Nephron progenitor cell (in vitro differentiated cells): ENCODE measurements around the gene PROM2.
A peak's percentile ranks its signal among the peaks of the same experiment; 100 is the strongest.

Experiments
- DNase-seq: peaks from one replicate; pipeline ENCODE4 v3.0.0; 2021
- H3K27ac Mint-ChIP-seq: 2 replicates; pipeline ENCODE4 v1.8.0; 2021; ENCODE audit warnings: mild to moderate bottlenecking, moderate library complexity, mixed read lengths
- H3K27me3 Mint-ChIP-seq: 2 replicates; pipeline ENCODE4 v1.8.0; 2021; ENCODE audit warnings: mild to moderate bottlenecking, low read depth, mixed read lengths; ENCODE audit not compliant: poor library complexity
- H3K36me3 Mint-ChIP-seq: 2 replicates; pipeline ENCODE4 v1.8.0; 2021; ENCODE audit warnings: low read depth, mixed read lengths
- H3K4me1 Mint-ChIP-seq: 2 replicates; pipeline ENCODE4 v1.8.0; 2021; ENCODE audit warnings: mixed read lengths
- H3K4me3 Mint-ChIP-seq: 2 replicates; pipeline ENCODE4 v1.8.0; 2021; ENCODE audit warnings: mild to moderate bottlenecking, moderate library complexity, mixed read lengths
- H3K9me3 Mint-ChIP-seq: 2 replicates; pipeline ENCODE4 v1.8.0; 2021; ENCODE audit warnings: mild to moderate bottlenecking, moderate library complexity, mixed read lengths
- CTCF ChIP-seq: fragments of 200-600 bp; sonication (generic); IDR thresholded peaks from 2 replicates; pipeline ENCODE4 v1.5.0; 2021; ENCODE audit warnings: antibody characterized with exemption

Gene PROM2

GRCh38 chr2:95330794-95331338 is 56.6 kb downstream of the PROM2 start:
- peaks cover 41% of the 10 kb centered on the region for H3K4me1 Mint-ChIP-seq
- H3K27ac Mint-ChIP-seq = peak overlapping the region; percentile 70
- no peak overlapping the region for H3K4me3 Mint-ChIP-seq
- peaks cover 2% of the 10 kb centered on the region for H3K27me3 Mint-ChIP-seq
- peaks cover 15% of the 10 kb centered on the region for H3K9me3 Mint-ChIP-seq
- DNase-seq = no peak
- H3K36me3 Mint-ChIP-seq = no peaks in the 10 kb centered on the region
- TF ChIP-seq CTCF = no peak

- no peak overlapping the region for H3K27ac Mint-ChIP-seq
- no peak for DNase-seq
- no peak for TF ChIP-seq CTCF
- H3K9me3 Mint-ChIP-seq = peaks cover 22% of the 10 kb centered on the region
- H3K27me3 Mint-ChIP-seq = peaks cover 3% of the 10 kb centered on the region
- H3K4me3 Mint-ChIP-seq = no peak overlapping the region
- H3K36me3 Mint-ChIP-seq = no peaks in the 10 kb centered on the region
- H3K4me1 Mint-ChIP-seq = peaks cover 41% of the 10 kb centered on the region
Observed at GRCh38 chr2:95331606-95332005, 57.4 kb downstream of the PROM2 start.

- peaks cover 6% of the 10 kb centered on the region for H3K27me3 Mint-ChIP-seq
- peaks cover 23% of the 10 kb centered on the region for H3K9me3 Mint-ChIP-seq
- peaks cover 44% of the 10 kb centered on the region for H3K4me1 Mint-ChIP-seq
- no peak for DNase-seq
- no peak for TF ChIP-seq CTCF
- H3K4me3 Mint-ChIP-seq = no peak overlapping the region
- H3K27ac Mint-ChIP-seq = no peak overlapping the region
- no peaks in the 10 kb centered on the region for H3K36me3 Mint-ChIP-seq
Observed at GRCh38 chr2:95332036-95332435, 57.8 kb downstream of the PROM2 start.

- no peak overlapping the region for H3K4me3 Mint-ChIP-seq
- no peaks in the 10 kb centered on the region for H3K36me3 Mint-ChIP-seq
- H3K4me1 Mint-ChIP-seq = peaks cover 42% of the 10 kb centered on the region
- DNase-seq = no peak
- H3K27me3 Mint-ChIP-seq = peaks cover 9% of the 10 kb centered on the region
- H3K27ac Mint-ChIP-seq = no peak overlapping the region
- TF ChIP-seq CTCF = no peak
- H3K9me3 Mint-ChIP-seq = peaks cover 23% of the 10 kb centered on the region
Observed at GRCh38 chr2:95333056-95333455, 58.8 kb downstream of the PROM2 start.

- Mint-ChIP-seq H3K4me1 (peaks cover 33% of the 10 kb centered on the region), H3K27ac (peak overlapping the region; percentile 80), H3K4me3 (no peak overlapping the region), H3K27me3 (peaks cover 9% of the 10 kb centered on the region), H3K9me3 (peaks cover 23% of the 10 kb centered on the region), H3K36me3 (no peaks in the 10 kb centered on the region)
- peak; percentile 57 for DNase-seq
- no peak for TF ChIP-seq CTCF
Observed at GRCh38 chr2:95333888-95334338, 59.7 kb downstream of the PROM2 start.

- Mint-ChIP-seq H3K9me3 (peaks cover 23% of the 10 kb centered on the region), H3K36me3 (no peaks in the 10 kb centered on the region), H3K27me3 (peaks cover 17% of the 10 kb centered on the region), H3K27ac (no peak overlapping the region), H3K4me1 (peaks cover 33% of the 10 kb centered on the region), H3K4me3 (no peak overlapping the region)
- DNase-seq = no peak
- TF ChIP-seq CTCF = no peak
Observed at GRCh38 chr2:95334916-95335641, 60.8 kb downstream of the PROM2 start.
